Uterine smooth muscle cell (primary cell): ENCODE results near the gene PPM1J. TPM values are rescaled to one million over a fixed set of nuclear protein-coding genes. Genes with fewer than 3 reads are reported as not detected.

Source experiments
- total RNA-seq: library from RNA; depleted of rRNA; stranded (reverse); fragments of >200 nt; gene quantifications from 2 replicates; pipeline ENCODE4 v1.2.3, GENCODE V29; 2014

Gene PPM1J
- total RNA-seq: 1.1 and 1.8 TPM in 2 replicates

GRCh38 chr1:112715264-112716053, at the start of gene PPM1J:
Gene PPM1J, minus strand, starts transcription at chr1:112715332. Its CDS starts 31 bp downstream, at chr1:112715301.

DNA sequence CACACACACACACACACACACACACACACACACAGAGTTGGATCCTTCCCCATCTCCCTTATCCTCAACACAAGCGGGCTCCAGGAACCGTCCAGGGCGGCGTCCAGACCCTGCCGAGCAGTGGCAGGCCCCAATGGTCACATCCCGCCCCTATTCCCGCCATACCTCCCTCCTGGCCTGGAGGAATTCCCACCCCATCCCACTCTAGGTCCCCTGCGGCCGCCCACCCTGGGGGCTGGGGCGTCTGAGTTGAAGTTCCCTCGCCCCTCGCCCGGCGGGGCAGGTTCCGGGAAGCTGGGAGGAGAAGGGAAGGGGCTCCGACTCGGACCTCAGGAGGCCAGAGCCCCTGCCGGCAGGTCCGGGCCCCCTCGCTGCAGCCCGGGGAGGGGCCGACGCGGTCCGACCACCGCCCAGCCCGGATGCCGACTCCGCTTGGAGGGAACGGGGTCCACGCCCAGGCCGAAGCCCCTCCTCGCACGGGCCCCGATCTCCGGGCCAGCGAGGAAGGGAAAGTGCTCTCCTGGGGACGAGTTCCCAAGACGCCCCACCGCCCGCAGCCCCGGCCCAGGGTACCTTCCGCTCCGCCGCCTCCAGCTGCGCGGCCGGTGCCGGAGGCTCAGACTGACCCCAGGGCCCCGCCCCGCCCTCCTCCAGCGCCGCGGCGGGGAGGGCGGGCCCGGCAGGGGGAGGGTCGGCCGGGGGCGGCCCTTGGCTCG, 8.5 kb downstream of the PPM1J start, which contains the start of gene RHOC:
Gene RHOC (minus strand): TSS at position 623 of the 716 bp plus-strand sequence. CDS start 3,328 bp downstream, outside the sequence.

GRCh38 chr1:112674440-112674985, 40.6 kb downstream of the PPM1J start, which contains the start of gene MOV10:
Gene MOV10, plus strand, starts transcription at chr1:112674659. Its CDS starts 254 bp downstream, at chr1:112674913.

Other genes starting within 250 kb of the PPM1J start
- gene WNT2B, start 206.4 kb downstream of the PPM1J start, total RNA-seq: 0.75 and 1.2 TPM in 2 replicates
- gene ST7L, start 96.2 kb downstream of the PPM1J start, total RNA-seq: 17.4 and 23.2 TPM in 2 replicates
- 234 and 391 TPM in 2 replicates for gene CAPZA1, start 95.5 kb downstream of the PPM1J start, total RNA-seq
- gene MOV10, start 40.7 kb downstream of the PPM1J start, total RNA-seq: 40.0 and 41.9 TPM in 2 replicates
- 395 and 669 TPM in 2 replicates for gene RHOC, start 8.2 kb downstream of the PPM1J start, total RNA-seq
- gene SLC16A1, start 240.9 kb upstream of the PPM1J start, total RNA-seq: 111 and 149 TPM in 2 replicates